Right lobe of liver (tissue), 6 donors: ENCODE results near the gene SAP30BP. TPM values are rescaled to one million over a fixed set of nuclear protein-coding genes. Genes with fewer than 3 reads are reported as not detected.
A peak's percentile ranks its signal among the peaks of the same experiment; 100 is the strongest.

Source experiments
- ATAC-seq, 4 donors: fragments of 200-7000 bp; cut with Tn5 transposase; one replicate each; pipeline ENCODE4 v1.9.1; 2020; ENCODE audit warnings: mild to moderate bottlenecking in 4 of 4, moderate library complexity in 4 of 4
- DNase-seq, 3 donors: peaks; one replicate each; pipeline ENCODE4 v3.0.0-alpha.2; 2020
- H3K27ac ChIP-seq, 3 donors: fragments of 200-600 bp; one replicate each; pipeline ENCODE4 v1.8.0; 2022
- H3K27me3 ChIP-seq, 2 donors: fragments of 200-600 bp; one replicate each; pipeline ENCODE4 v1.8.0; 2022
- H3K36me3 ChIP-seq, 4 donors: fragments of 200-600 bp; sonication (generic) in 1 of 4; one replicate each; pipeline versions ENCODE4 v1.5.1 to v1.8.0; 2017 to 2022; ENCODE audit warnings: control low read depth in 1 of 4
- H3K4me1 ChIP-seq, 4 donors: fragments of 200-600 bp; sonication (generic) in 1 of 4; one replicate each; pipeline versions ENCODE4 v1.5.1 to v1.8.0; 2017 to 2022; ENCODE audit warnings: control low read depth in 1 of 4
- H3K4me3 ChIP-seq, 3 donors: fragments of 200-600 bp; one replicate each; pipeline ENCODE4 v1.8.0; 2022
- H3K9me3 ChIP-seq, 4 donors: fragments of 200-600 bp; sonication (generic) in 1 of 4; one replicate each; pipeline versions ENCODE4 v1.5.1 to v1.8.0; 2017 to 2022; ENCODE audit warnings: control low read depth in 1 of 4
- CTCF ChIP-seq, 4 donors: fragments of 200-600 bp in 3 of 4; fragments of 450-650 bp in 1 of 4; IDR thresholded peaks; one replicate each; pipeline versions ENCODE4 v1.5.1 to v1.8.0; 2016 to 2022; ENCODE audit warnings: antibody characterized with exemption in 4 of 4, mild to moderate bottlenecking in 2 of 4
- POLR2A ChIP-seq: fragments of 450-650 bp; IDR thresholded peaks from one replicate; pipeline ENCODE4 v1.6.1; 2017; ENCODE audit warnings: antibody characterized with exemption, mild to moderate bottlenecking
- whole genome bisulfite sequencing: methylation state at CpG from one replicate; pipeline ENCODE4 v1.1.6; 2018; ENCODE audit warnings: low coverage, low lambda C conversion rate; ENCODE audit not compliant: insufficient coverage; ENCODE audit errors: missing lambda C conversion rate; 5-methylcytosine and 5-hydroxymethylcytosine counted together
- intact Hi-C, 2 donors: fragments of 100-400 bp; cut with DNase I; formaldehyde crosslinking; loops; one replicate each; pipeline versions ENCODE4 v1.11.2 to v1.14.1; 2022
- total RNA-seq, 6 experiments: library from RNA; depleted of rRNA in 2 of 6; stranded (reverse); fragments of >200 nt in 2 of 6; fragmentation: NEBNext Ultra II Directional in 3 of 6; extraction: Animal tissue kit (Norgen Biotek cat#: 25700) in 3 of 6; gene quantifications; one replicate each; pipeline versions ENCODE4 v1.1.0 to v1.2.4, GENCODE V29; 2016 to 2023
- donor health status: DM: no; HTN: yes; CAD: no.
- donor health status: DM: no; HTN: no; CAD: no.
- donor health status: DM: no; HTN: no; CAD: no.
- donor health status: DM: no; HTN: yes; CAD: no.
- donor health status: DM: no; HTN: yes; CAD: no.

Gene SAP30BP
- total RNA-seq, 6 experiments from 2014 or later, result 24.0 to 36.0 (median 27.0) TPM

GRCh38 chr17:75754378-75755204 is 87.5 kb downstream of the SAP30BP start:
- TF ChIP-seq POLR2A (peak; percentile 35), CTCF (IDR thresholded peaks at IDR 0.05) (peak in 1 of 4 donors; percentile 8)
- DNase-seq (peak in 2 of 3 donors; percentile 71 to 77), ATAC-seq (peak; percentile 59 to 67 (median 63))
- Histone ChIP-seq H3K27ac (peak overlapping the region; percentile 40 to 75 (median 45)), H3K9me3 (no peaks in the 10 kb centered on the region), H3K4me3 (peak overlapping the region in 2 of 3 donors; percentile 54 to 60), H3K4me1 (peaks cover 0 to 14% (median 7%) of the 10 kb centered on the region in 4 donors), H3K27me3 (no peaks in the 10 kb centered on the region), H3K36me3 (peaks cover 0 to 4% (median 0%) of the 10 kb centered on the region in 4 donors)
- 50% methylated on average over 12 of the region's 27 CpGs for WGBS
- intact Hi-C loops, result loop anchor here (5.0 to 10.0 kb wide), 2 partner anchors 70 to 77 kb away; no protein-coding TSS in a partner anchor

- TF ChIP-seq CTCF (IDR thresholded peaks at IDR 0.05) (no peak), POLR2A (no peak)
- intact Hi-C loops, result loop anchor here in 1 of 2 donors (10.0 kb wide), 1 partner anchor 69 kb away; no protein-coding TSS in a partner anchor
- DNase-seq, result peak in 2 of 3 donors; percentile 35 to 56
- H3K36me3 ChIP-seq, result peaks cover 0 to 4% (median 0%) of the 10 kb centered on the region in 4 donors
- H3K9me3 ChIP-seq, result no peaks in the 10 kb centered on the region
- 53% methylated on average over 3 of the region's 20 CpGs for WGBS
- peaks cover 0 to 12% (median 5%) of the 10 kb centered on the region in 4 donors for H3K4me1 ChIP-seq
- ATAC-seq, result peak; percentile 2 to 24 (median 18)
- H3K4me3 ChIP-seq, result no peak overlapping the region
- H3K27me3 ChIP-seq, result no peaks in the 10 kb centered on the region
- H3K27ac ChIP-seq, result no peak overlapping the region
Observed at GRCh38 chr17:75755205-75755901, 88.2 kb downstream of the SAP30BP start.

- Histone ChIP-seq H3K4me3 (no peak overlapping the region), H3K36me3 (peaks cover 0 to 4% (median 0%) of the 10 kb centered on the region in 4 donors), H3K27ac (no peak overlapping the region), H3K4me1 (peaks cover 0 to 12% (median 5%) of the 10 kb centered on the region in 4 donors), H3K9me3 (no peaks in the 10 kb centered on the region), H3K27me3 (no peaks in the 10 kb centered on the region)
- no peak for ATAC-seq
- WGBS, result no CpG with 5 or more reads among the region's 2 CpGs
- peak in 1 of 3 donors; percentile 13 for DNase-seq
- TF ChIP-seq POLR2A (no peak), CTCF (IDR thresholded peaks at IDR 0.05) (no peak)
- intact Hi-C loops, result loop anchor here in 1 of 2 donors (10.0 kb wide), 1 partner anchor 69 kb away; no protein-coding TSS in a partner anchor
Observed at GRCh38 chr17:75755990-75756389, 88.9 kb downstream of the SAP30BP start.

GRCh38 chr17:75756451-75757085 is 89.4 kb downstream of the SAP30BP start:
- DNase-seq (peak in 1 of 3 donors; percentile 16), ATAC-seq (no peak)
- Histone ChIP-seq H3K4me3 (no peak overlapping the region), H3K27me3 (no peaks in the 10 kb centered on the region), H3K9me3 (no peaks in the 10 kb centered on the region), H3K27ac (no peak overlapping the region), H3K4me1 (peaks cover 0 to 12% (median 5%) of the 10 kb centered on the region in 4 donors), H3K36me3 (peaks cover 0 to 4% (median 0%) of the 10 kb centered on the region in 4 donors)
- WGBS, result 87% methylated on average over 3 of the region's 29 CpGs
- intact Hi-C loops, result loop anchor here in 1 of 2 donors (10.0 kb wide), 1 partner anchor 68 kb away; no protein-coding TSS in a partner anchor
- TF ChIP-seq POLR2A (no peak), CTCF (IDR thresholded peaks at IDR 0.05) (no peak)
